Left lung (tissue), 14 donors: ENCODE results near the gene APOF. TPM values are rescaled to one million over a fixed set of nuclear protein-coding genes. Genes with fewer than 3 reads are reported as not detected.
"Not testable (repeated sequence)": the region's sequence is repeated elsewhere in the genome, so short reads cannot be mapped to it uniquely, and the experiment has no call there.

ENCODE experiments used
- ATAC-seq: fragments of 200-7000 bp; cut with Tn5 transposase; one replicate; pipeline ENCODE4 v1.9.1; 2020; ENCODE audit warnings: moderate library complexity
- DNase-seq, 4 donors: peaks; one replicate each; pipeline ENCODE4 v3.0.0-alpha.2; 2013 to 2020
- H3K27ac ChIP-seq, 2 donors: fragments of 200-600 bp; sonication (generic) in 1 of 2; one replicate each; pipeline versions ENCODE4 v1.5.0 to v1.8.0; 2020 to 2021
- H3K27me3 ChIP-seq, 2 donors: fragments of 200-600 bp; sonication (generic) in 1 of 2; one replicate each; pipeline versions ENCODE4 v1.5.0 to v1.8.0; 2020 to 2021
- H3K36me3 ChIP-seq, 2 donors: fragments of 200-600 bp; sonication (generic) in 1 of 2; one replicate each; pipeline versions ENCODE4 v1.5.0 to v1.8.0; 2020 to 2021
- H3K4me1 ChIP-seq, 2 donors: fragments of 200-600 bp; one replicate each; pipeline ENCODE4 v1.8.0; 2021
- H3K4me3 ChIP-seq, 2 donors: fragments of 200-600 bp; sonication (generic) in 1 of 2; one replicate each; pipeline versions ENCODE4 v1.5.0 to v1.8.0; 2020 to 2021; ENCODE audit warnings: mild to moderate bottlenecking in 1 of 2
- H3K9me3 ChIP-seq, 2 donors: fragments of 200-600 bp; sonication (generic) in 1 of 2; one replicate each; pipeline versions ENCODE4 v1.5.0 to v1.8.0; 2020 to 2021
- intact Hi-C, 2 donors: fragments of 100-400 bp; cut with DNase I; formaldehyde crosslinking; loops; one replicate each; pipeline versions ENCODE4 v1.11.2 to v1.14.2; 2022
- long read RNA-seq, 12 donors: library from polyadenylated mRNA in 2 of 12; unstranded in 2 of 12; transcript quantifications; one replicate each; pipeline ENCODE4 v2.0.0 and lab custom pipeline, GENCODE V29; 2019 to 2026
- polyA plus RNA-seq, 6 donors: library from polyadenylated mRNA; unstranded; fragments of 120-200 nt; gene quantifications; one replicate each; pipeline ENCODE4 v1.2.1, GENCODE V29; 2013; ENCODE audit not compliant: insufficient read length in 6 of 6
- total RNA-seq, 2 donors: library from RNA; stranded (reverse); fragmentation: NEBNext Ultra II Directional; extraction: Animal tissue kit (Norgen Biotek cat#: 25700); gene quantifications; one replicate each; pipeline ENCODE4 v1.2.1, GENCODE V29; 2021
- TF ChIP-seq, protein P1 (sequence below), 2 donors: fragments of 200-600 bp; sonication (generic) in 1 of 2; IDR thresholded peaks; one replicate each; pipeline versions ENCODE4 v1.5.0 to v1.8.0; 2021; ENCODE audit warnings: antibody characterized with exemption in 2 of 2
- donor health status: DM: no; HTN: yes; CAD: no.
- donor health status: DM: no; HTN: no; CAD: no.

Gene APOF
- total RNA-seq = not detected
- polyA plus RNA-seq = under 1 TPM in 3 of 6 donors, not detected in 3; 0.13 to 0.18 (median 0.13) TPM
- long read RNA-seq, donor 1 = 0 reads
- long read RNA-seq, donor 2 = 0 reads
- long read RNA-seq, donor 3 = 0 reads
- long read RNA-seq, donor 4 = 0 reads
- long read RNA-seq, donor 5 = 0 reads
- long read RNA-seq, donor 6 = 0 reads
- long read RNA-seq, donor 7 = 0 reads
- long read RNA-seq, donor 8 = 0 reads
- long read RNA-seq, donor 9 = 0 reads
- long read RNA-seq, donor 10 = 0 reads
- long read RNA-seq, donor 11 = 0 reads
- long read RNA-seq, donor 12 = 0 reads

DNA sequence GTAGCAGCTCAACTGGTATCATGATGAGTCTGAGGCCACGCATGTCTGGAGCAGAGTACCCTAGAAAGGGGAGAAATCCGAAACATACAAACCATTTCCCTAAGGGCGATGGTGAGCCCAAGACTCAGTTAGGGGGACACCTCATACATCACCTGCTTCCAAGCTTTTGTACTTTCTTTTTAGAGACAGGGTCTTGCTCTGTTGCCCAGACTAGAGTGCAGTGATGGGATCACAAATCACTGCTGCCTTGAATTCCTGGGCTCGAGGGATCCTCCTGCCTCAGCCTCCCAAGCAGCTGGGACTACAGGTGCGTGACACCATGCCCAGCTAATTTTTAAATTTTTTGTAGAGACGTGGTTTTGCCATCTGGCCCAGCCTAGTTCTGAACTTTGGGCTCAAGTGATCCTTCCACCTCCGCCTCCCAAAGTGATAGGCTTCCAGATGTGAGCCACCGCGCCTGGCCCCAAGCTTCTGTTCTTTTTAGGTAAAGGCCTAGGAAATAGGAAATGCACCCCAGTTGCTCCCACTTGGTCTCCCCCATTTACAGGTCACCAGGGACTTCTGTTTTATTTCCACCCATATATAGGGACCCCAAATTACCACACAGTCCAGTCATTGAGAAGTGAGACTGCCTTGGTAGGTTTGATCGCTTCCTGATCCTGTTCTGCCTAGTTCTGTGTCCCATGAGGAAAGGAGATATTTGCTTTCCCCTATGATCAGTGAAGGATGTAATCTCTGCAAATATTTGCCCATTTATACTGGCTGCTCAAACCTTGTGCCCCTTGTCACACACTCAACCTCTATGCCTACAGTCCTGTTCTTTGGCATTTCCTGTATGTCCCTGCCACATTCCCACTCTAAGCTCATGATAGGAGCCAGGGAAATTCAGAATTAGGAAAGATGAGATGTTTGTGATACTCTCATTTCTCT lies at the start of gene APOF:
APOF (minus strand) TSS at position 728 of the 930 bp plus-strand sequence; CDS start at position 616, 112 bp downstream.
- Histone ChIP-seq H3K4me1 (peaks cover 13 to 28% of the 10 kb centered on the region in 2 donors), H3K27me3 (no peaks in the 10 kb centered on the region), H3K4me3 (no peak within 1 kb of the TSS), H3K36me3 (no peaks in the 10 kb centered on the region), H3K27ac (no peak within 1 kb of the TSS), H3K9me3 (no peaks in the 10 kb centered on the region)
- TF ChIP-seq, protein P1, sequence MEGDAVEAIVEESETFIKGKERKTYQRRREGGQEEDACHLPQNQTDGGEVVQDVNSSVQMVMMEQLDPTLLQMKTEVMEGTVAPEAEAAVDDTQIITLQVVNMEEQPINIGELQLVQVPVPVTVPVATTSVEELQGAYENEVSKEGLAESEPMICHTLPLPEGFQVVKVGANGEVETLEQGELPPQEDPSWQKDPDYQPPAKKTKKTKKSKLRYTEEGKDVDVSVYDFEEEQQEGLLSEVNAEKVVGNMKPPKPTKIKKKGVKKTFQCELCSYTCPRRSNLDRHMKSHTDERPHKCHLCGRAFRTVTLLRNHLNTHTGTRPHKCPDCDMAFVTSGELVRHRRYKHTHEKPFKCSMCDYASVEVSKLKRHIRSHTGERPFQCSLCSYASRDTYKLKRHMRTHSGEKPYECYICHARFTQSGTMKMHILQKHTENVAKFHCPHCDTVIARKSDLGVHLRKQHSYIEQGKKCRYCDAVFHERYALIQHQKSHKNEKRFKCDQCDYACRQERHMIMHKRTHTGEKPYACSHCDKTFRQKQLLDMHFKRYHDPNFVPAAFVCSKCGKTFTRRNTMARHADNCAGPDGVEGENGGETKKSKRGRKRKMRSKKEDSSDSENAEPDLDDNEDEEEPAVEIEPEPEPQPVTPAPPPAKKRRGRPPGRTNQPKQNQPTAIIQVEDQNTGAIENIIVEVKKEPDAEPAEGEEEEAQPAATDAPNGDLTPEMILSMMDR (IDR thresholded peaks at IDR 0.05) = no peak
- ATAC-seq (no peak), DNase-seq (no peak)
- intact Hi-C loops = no loop called here

DNA sequence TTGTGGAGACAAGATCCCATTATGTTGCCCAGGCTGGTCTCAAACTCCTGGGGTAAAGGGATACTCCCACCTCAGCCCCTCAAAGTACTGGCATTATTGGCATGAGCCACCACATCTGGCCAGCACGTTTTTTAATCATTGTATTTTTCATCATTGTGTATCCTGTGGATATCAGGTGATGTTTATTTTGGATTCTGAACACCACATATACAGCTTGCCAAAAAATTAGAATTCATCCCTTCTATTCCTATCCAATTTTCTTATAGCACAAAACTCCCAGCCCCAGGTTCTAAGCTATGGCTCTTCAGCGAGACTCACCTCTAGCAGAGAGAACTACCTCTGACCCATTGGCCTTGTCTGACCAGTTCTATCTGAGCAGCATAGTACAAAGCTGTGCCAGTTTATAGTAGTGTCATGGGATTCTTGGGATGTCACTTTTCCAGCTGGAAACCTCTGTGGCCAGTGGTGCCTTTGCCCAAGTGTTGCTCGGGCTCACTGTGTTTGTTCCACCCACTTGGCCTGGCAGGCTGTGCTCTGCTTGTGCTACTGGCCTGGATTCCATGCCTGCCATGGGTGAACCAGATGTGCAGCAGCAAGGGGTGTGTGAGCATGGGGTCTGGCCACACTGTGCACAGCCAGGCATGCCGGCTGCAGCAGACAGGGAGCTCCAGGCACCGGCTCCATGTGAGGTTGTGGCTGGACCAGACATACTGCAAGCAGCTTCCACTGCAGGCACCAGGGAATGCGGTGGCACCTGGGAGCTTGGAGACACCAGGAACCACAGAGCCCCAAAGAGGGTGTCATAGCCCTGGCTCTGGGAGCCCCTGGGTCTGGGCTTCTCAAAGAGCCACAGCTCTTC lies 49.4 kb upstream of the APOF start:
- intact Hi-C loops = no loop called here
- ATAC-seq = no peak

DNA sequence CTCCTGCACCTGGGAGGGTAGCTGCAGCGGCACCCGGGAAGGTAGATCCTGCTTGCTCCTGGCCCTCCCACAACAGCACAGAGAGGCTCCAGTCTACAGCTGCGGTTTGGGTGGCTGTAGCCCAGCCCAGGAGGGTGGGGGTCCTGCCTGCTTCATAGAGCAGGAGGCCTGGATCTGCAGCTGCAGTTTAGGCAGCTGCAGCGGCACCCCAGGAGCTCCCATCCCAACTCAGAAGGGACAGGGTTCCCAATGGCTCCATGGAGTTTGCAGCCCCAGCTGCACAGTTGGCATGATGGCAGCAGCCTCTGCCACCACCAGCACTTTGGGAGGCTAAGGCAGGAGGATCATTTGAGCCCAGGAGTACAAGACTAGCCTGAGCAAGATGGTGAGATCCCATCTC lies 48.1 kb upstream of the APOF start:
- intact Hi-C loops = no loop called here
- H3K27me3 ChIP-seq = no peaks in the 10 kb centered on the region
- no peak overlapping the region for H3K4me3 ChIP-seq
- no peaks in the 10 kb centered on the region for H3K4me1 ChIP-seq
- no peak overlapping the region for H3K27ac ChIP-seq
- TF ChIP-seq, protein P1 (IDR thresholded peaks at IDR 0.05) = no peak
- no peak for ATAC-seq
- peaks cover 0 to 5% of the 10 kb centered on the region in 2 donors for H3K36me3 ChIP-seq
- H3K9me3 ChIP-seq = no peaks in the 10 kb centered on the region
- no peak for DNase-seq

More for the DNA sequence above, 49.4 kb upstream of the APOF start:
- no peak overlapping the region for H3K4me3 ChIP-seq
- TF ChIP-seq, protein P1 (IDR thresholded peaks at IDR 0.05) = no peak
- H3K4me1 ChIP-seq = no peaks in the 10 kb centered on the region
- no peak for DNase-seq
- no peak overlapping the region for H3K27ac ChIP-seq
- no peaks in the 10 kb centered on the region for H3K9me3 ChIP-seq
- peaks cover 0 to 12% of the 10 kb centered on the region in 2 donors for H3K36me3 ChIP-seq
- H3K27me3 ChIP-seq = no peaks in the 10 kb centered on the region

DNA sequence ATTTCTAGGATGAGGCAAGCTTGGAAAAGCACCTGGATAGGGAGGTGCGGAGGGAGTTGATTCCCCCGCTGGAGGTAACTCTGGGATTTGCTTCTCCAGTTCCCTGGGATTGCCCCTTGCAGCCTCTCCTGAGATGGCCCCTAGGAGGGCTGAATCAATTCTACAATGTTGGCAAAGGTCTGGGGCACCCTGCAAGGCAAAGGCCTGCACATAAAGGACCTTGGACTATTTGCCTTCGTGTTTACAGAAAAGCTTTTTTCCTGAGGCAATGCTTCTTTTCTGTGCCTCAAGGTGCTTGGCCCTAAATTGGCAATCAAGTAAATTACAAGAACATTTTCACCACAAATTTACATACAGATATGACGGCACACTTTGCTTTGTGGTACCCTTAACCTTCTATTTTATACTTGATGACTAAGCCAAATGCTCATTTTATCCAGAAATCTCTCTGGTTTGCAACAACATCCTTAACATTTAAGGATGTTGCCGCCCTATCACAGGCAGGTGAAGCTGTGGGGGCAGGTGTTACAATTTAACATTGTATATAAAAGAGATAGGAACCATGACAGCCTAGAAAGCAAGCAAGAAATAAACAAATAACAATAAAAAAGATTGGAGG lies 46.3 kb upstream of the APOF start:
- DNase-seq (no peak), ATAC-seq (no peak)
- intact Hi-C loops = no loop called here
- no peak overlapping the region for H3K27ac ChIP-seq
- no peak overlapping the region for H3K4me3 ChIP-seq
- H3K36me3 ChIP-seq = peaks cover 0 to 3% of the 10 kb centered on the region in 2 donors
- H3K27me3 ChIP-seq = no peaks in the 10 kb centered on the region
- no peaks in the 10 kb centered on the region for H3K9me3 ChIP-seq
- H3K4me1 ChIP-seq = no peaks in the 10 kb centered on the region
- TF ChIP-seq, protein P1 (IDR thresholded peaks at IDR 0.05) = no peak

DNA sequence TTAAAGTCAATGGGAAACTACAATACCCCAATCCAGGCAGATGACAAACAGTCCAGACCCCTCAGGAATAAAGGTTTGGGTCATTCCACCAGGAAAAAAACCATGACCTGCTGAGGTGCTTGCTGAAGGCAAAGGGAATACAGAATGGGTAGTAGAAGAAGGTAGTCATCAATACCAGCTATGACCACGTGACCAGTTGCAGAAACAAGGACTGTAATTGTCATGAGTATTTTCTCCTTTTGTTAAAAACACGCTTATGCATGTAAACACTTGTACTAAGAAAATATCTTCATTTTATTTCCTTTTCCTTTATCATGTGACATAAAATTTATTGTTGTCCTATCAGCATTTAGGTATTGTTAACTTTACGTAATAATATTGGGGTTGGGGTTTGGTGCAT lies 41.6 kb upstream of the APOF start:
- H3K27ac ChIP-seq, H3K4me1 ChIP-seq, ATAC-seq, H3K4me3 ChIP-seq, DNase-seq, H3K9me3 ChIP-seq, H3K36me3 ChIP-seq, intact Hi-C loops, H3K27me3 ChIP-seq: not testable (repeated sequence)

DNA sequence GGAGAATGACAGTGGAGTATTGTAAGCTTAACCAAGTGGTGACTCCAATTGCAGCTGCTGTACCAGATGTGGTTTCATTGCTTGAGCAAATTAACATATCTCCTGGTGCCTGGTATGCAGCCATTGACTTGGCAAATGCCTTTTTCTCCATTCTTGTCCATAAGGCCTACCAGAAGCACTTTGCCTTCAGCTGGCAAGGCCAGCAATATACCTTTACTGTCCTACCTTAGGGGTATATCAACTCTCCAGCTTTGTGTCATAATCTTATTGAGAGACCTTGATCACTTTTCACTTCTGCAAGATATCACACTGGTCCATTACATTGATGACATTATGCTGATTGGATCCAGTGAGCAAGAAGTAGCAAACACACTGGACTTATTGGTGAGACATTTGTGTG lies 39.0 kb upstream of the APOF start:
- not testable (repeated sequence) for H3K27ac ChIP-seq, ATAC-seq

GRCh38 chr12:56401125-56401524 lies 38.5 kb upstream of the APOF start:
- H3K4me3 ChIP-seq, H3K4me1 ChIP-seq, H3K36me3 ChIP-seq, intact Hi-C loops, ATAC-seq, H3K27me3 ChIP-seq, H3K27ac ChIP-seq, DNase-seq: not testable (repeated sequence)
- H3K9me3 ChIP-seq = peaks cover 0 to 16% of the 10 kb centered on the region in 2 donors

More for the DNA sequence above, 39.0 kb upstream of the APOF start:
- H3K4me3 ChIP-seq, intact Hi-C loops, H3K36me3 ChIP-seq, H3K4me1 ChIP-seq, DNase-seq, H3K27me3 ChIP-seq: not testable (repeated sequence)
- H3K9me3 ChIP-seq = peaks cover 0 to 16% of the 10 kb centered on the region in 2 donors

- H3K4me3 ChIP-seq, DNase-seq, H3K4me1 ChIP-seq, ATAC-seq, H3K27ac ChIP-seq, intact Hi-C loops, H3K36me3 ChIP-seq, H3K27me3 ChIP-seq: not testable (repeated sequence)
- H3K9me3 ChIP-seq = peaks cover 0 to 16% of the 10 kb centered on the region in 2 donors
These were observed 36.8 kb upstream of the APOF start for GRCh38 chr12:56399466-56399865.
